Thyroid gland (tissue), 4 donors: ENCODE data around the gene SHQ1.

Source experiments
- POLR2A ChIP-seq, 2 donors: fragments of 450-650 bp; IDR thresholded peaks; one replicate each; pipeline ENCODE4 v1.6.1; 2017; ENCODE audit warnings: antibody characterized with exemption in 2 of 2, mild to moderate bottlenecking in 2 of 2, moderate library complexity in 1 of 2
- TF ChIP-seq, protein P1 (sequence below), 6 experiments: fragments of 200-600 bp in 3 of 6; fragments of 450-650 bp in 3 of 6; sonication (generic) in 3 of 6; IDR thresholded peaks; one replicate each; pipeline ENCODE4 v1.5.1; 2016 to 2019; ENCODE audit warnings: antibody characterized with exemption in 6 of 6, mild to moderate bottlenecking in 2 of 6, inconsistent platforms in 1 of 6, moderate library complexity in 1 of 6

- TF ChIP-seq, protein P1, sequence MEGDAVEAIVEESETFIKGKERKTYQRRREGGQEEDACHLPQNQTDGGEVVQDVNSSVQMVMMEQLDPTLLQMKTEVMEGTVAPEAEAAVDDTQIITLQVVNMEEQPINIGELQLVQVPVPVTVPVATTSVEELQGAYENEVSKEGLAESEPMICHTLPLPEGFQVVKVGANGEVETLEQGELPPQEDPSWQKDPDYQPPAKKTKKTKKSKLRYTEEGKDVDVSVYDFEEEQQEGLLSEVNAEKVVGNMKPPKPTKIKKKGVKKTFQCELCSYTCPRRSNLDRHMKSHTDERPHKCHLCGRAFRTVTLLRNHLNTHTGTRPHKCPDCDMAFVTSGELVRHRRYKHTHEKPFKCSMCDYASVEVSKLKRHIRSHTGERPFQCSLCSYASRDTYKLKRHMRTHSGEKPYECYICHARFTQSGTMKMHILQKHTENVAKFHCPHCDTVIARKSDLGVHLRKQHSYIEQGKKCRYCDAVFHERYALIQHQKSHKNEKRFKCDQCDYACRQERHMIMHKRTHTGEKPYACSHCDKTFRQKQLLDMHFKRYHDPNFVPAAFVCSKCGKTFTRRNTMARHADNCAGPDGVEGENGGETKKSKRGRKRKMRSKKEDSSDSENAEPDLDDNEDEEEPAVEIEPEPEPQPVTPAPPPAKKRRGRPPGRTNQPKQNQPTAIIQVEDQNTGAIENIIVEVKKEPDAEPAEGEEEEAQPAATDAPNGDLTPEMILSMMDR (IDR thresholded peaks at IDR 0.05), result no peak
- no peak for TF ChIP-seq POLR2A (IDR thresholded peaks at IDR 0.05)
Observed at GRCh38 chr3:72725229-72725628, 123.0 kb downstream of the SHQ1 start.
